GM19043 (cell line): ENCODE data around the gene PCDHGB1.
"Not testable (repeated sequence)": the region's sequence is repeated elsewhere in the genome, so short reads cannot be mapped to it uniquely, and the experiment has no call there.

Experiments
- ATAC-seq: cut with Tn5 transposase; IDR thresholded peaks from one replicate; pipeline ENCODE4 v1.9.1; 2021; ENCODE audit warnings: low read depth; ENCODE audit not compliant: unreplicated experiment

Gene PCDHGB1

GRCh38 chr5:141345327-141345726 is 4.6 kb upstream of the PCDHGB1 start:
- ATAC-seq, result no peak

GRCh38 chr5:141346017-141346416 is 3.9 kb upstream of the PCDHGB1 start:
- ATAC-seq, result not testable (repeated sequence)

GRCh38 chr5:141351591-141351990 is 1.7 kb downstream of the PCDHGB1 start:
- ATAC-seq, result no peak

GRCh38 chr5:141354900-141355469 is 5.1 kb downstream of the PCDHGB1 start, which contains the start of gene PCDHGA4:
TSS of gene PCDHGA4 (plus strand) at chr5:141355021. CDS start at chr5:141355108, 87 bp downstream.
- no peak for ATAC-seq

GRCh38 chr5:141355641-141356040 is 5.7 kb downstream of the PCDHGB1 start:
- ATAC-seq, result no peak

GRCh38 chr5:141356133-141356532 is 6.2 kb downstream of the PCDHGB1 start:
- no peak for ATAC-seq

- ATAC-seq, result no peak
Measured at GRCh38 chr5:141356950-141357349, 7.1 kb downstream of the PCDHGB1 start.

- no peak for ATAC-seq
Measured at GRCh38 chr5:141359790-141360426, 10.0 kb downstream of the PCDHGB1 start, which contains the start of gene PCDHGB2. TSS of gene PCDHGB2 (plus strand) at chr5:141359994. CDS start at chr5:141360136, 142 bp downstream.

- ATAC-seq, result no peak
Measured at GRCh38 chr5:141360685-141361084, 10.8 kb downstream of the PCDHGB1 start.

- no peak for ATAC-seq
Measured at GRCh38 chr5:141362719-141363118, 12.8 kb downstream of the PCDHGB1 start.

- no peak for ATAC-seq
Measured at GRCh38 chr5:141363952-141364660, 14.2 kb downstream of the PCDHGB1 start, which contains the start of gene PCDHGA5. TSS of gene PCDHGA5 (plus strand) at chr5:141364162. CDS start at chr5:141364331, 169 bp downstream.

- ATAC-seq, result no peak
Measured at GRCh38 chr5:141366016-141366896, 16.4 kb downstream of the PCDHGB1 start.

GRCh38 chr5:141369994-141370848 is 20.3 kb downstream of the PCDHGB1 start, which contains the start of gene PCDHGB3:
TSS of gene PCDHGB3 (plus strand) at chr5:141370242. CDS start at chr5:141370395, 153 bp downstream.
- ATAC-seq, result peak; percentile 74

- no peak for ATAC-seq
Measured at GRCh38 chr5:141371572-141372475, 21.9 kb downstream of the PCDHGB1 start.

- no peak for ATAC-seq
Measured at GRCh38 chr5:141373673-141374317, 23.9 kb downstream of the PCDHGB1 start, which contains the start of gene PCDHGA6. TSS of gene PCDHGA6 (plus strand) at chr5:141373891. CDS start at chr5:141374084, 193 bp downstream.

GRCh38 chr5:141374627-141375026 is 24.7 kb downstream of the PCDHGB1 start:
- ATAC-seq, result no peak

- not testable (repeated sequence) for ATAC-seq
Measured at GRCh38 chr5:141375444-141376155, 25.7 kb downstream of the PCDHGB1 start.
